GM12874 (cell line): ENCODE measurements around the gene KDM6A.

ENCODE experiments used
- CTCF ChIP-seq: IDR thresholded peaks from 2 replicates; pipeline ENCODE4 v1.5.1; 2011; ENCODE audit warnings: low read depth, mild to moderate bottlenecking, control low read depth, low read length, moderate library complexity; ENCODE audit not compliant: insufficient read depth

Gene KDM6A

GRCh38 chrX:45134775-45135174, 261.8 kb downstream of the KDM6A start:
- no peak for TF ChIP-seq CTCF

- no peak for TF ChIP-seq CTCF
These were observed 264.5 kb downstream of the KDM6A start for GRCh38 chrX:45137531-45137930.

- no peak for TF ChIP-seq CTCF
These were observed 265.5 kb downstream of the KDM6A start for GRCh38 chrX:45138525-45138924.

GRCh38 chrX:45140812-45141211, 267.8 kb downstream of the KDM6A start:
- TF ChIP-seq CTCF = no peak

- TF ChIP-seq CTCF = no peak
These were observed 269.2 kb downstream of the KDM6A start for GRCh38 chrX:45142185-45142584.

- TF ChIP-seq CTCF = no peak
These were observed 270.5 kb downstream of the KDM6A start for GRCh38 chrX:45143455-45143854.

GRCh38 chrX:45145492-45146215, 272.7 kb downstream of the KDM6A start:
- TF ChIP-seq CTCF = no peak
